Measurements from ENCODE around the gene DUSP22.
"Not testable (repeated sequence)": the region's sequence is repeated elsewhere in the genome, so short reads cannot be mapped to it uniquely, and the experiment has no call there.

The DUSP22 gene

DNA sequence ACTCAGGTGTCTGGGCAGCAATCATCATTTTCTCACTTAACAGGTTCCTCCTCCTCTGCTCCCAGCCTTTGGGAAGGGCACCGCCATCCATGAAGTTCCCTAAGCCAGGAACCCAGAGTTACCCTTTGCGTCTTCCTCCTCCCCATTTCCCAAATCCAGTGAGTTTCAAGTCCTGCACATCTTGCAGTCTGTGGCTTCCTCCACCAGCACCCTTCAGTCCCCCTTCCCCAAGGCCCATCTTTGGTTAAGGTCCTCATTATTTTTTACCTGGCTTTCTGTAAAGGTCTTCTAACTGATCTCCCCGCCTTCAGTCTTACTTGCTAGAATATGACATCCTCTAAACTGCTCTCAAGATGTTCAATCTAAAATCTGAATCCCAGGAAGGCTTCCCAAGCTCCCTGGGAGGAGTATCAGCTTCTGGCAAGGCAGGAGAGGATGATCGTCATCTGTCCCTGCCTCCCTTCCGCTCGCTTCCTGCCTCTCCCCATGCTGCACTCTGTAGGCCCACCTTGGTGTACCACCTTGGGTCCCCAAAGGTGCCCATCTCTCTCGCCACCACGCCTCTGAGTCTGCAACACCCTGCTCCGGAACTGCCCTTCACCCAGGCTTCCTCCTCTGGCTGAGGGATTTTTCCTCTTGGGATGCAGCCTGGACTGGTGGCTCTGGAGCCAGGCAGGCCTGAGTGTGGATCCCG lies 11.4 kb upstream of the DUSP22 start:
- DNase-seq, result no peak

DNA sequence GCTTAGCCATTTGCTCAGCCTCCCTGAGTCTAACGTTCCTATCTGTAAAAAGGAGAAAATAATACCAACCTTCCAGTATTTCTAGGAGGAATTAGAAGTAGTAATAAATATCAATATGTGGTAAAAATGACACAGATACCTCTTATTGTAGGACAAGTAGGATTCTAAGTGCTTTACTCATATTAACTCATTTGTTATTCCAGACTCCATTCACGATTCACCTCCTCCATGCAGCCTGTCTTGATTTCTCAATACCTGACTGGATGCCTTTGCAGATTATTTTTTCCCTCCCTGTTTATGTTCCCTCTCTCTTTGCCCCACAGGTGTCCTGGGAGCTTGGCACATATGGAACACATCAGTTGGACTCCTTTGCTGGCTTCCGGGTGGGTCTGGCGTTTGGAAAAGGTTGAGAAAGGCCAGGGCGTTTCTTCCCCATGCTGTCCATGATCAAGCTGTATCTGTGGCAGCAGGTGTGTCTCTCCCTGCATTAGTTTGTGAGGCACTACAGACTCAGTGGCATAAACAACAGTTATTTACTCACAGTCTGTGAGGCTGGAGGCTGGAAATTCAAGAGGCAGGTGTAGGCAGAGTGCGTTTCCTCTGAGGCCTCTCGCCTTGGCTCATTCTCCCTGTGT lies 10.7 kb upstream of the DUSP22 start:
- no peak for DNase-seq

DNA sequence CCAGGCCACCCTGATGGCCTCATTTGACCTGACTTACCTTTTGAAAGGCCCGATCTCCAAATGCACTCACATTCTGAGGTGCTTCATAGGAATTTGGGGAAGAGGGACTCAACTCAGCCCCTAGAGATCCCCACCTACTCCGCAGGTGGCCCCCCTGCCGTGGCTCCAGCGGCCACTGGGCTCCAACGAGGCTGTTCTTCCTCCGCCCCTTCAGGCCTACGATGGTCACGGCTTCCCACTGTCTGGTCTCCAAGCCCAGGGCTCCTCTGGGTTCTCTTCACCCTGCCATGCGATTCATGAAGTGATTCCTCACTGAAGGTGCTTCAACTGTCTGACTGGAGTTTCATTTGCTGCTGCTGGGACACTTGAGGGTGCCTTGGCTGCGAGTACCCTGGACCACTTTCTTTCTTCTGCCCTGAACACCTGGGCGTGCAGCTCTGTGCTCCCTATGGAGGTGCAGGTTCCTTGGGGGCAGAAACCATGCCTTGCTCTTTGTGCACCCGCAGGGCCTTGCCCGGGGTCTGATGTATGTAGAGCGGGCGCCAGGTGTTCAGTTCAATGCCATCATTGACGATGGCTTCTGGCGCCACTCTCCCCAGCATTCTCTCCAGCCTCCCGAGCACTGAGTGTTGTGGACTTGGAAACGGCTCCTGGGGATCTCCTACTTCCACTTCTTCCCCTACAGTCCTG lies 10.0 kb upstream of the DUSP22 start:
- DNase-seq, result no peak

DNA sequence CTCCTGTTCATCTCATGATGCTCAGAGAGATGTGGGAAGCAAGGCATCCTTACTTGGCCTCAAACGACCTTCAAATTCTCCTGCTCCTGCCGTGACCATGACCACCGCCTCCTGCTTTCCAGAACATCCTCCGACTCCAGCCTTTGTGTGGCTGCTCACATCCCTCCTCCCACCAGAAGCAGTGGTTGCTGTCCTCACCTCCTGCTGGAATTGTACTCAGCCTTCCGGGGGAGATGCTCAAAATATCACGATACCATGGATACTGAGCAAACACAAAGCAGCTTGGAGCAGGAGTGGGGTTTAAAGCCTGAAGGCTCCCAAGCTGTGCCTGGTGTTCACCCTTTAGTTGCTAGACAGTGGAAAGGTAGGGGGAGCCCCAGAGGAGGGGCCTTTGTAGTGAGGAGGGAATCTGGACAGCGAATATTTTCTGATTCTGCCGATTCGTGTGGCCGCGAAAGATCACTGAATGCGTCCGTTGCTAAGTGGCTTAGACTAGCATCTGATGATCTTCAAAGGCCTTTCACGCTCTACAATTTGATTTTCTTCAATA lies 9.3 kb upstream of the DUSP22 start:
- no peak for DNase-seq

DNA sequence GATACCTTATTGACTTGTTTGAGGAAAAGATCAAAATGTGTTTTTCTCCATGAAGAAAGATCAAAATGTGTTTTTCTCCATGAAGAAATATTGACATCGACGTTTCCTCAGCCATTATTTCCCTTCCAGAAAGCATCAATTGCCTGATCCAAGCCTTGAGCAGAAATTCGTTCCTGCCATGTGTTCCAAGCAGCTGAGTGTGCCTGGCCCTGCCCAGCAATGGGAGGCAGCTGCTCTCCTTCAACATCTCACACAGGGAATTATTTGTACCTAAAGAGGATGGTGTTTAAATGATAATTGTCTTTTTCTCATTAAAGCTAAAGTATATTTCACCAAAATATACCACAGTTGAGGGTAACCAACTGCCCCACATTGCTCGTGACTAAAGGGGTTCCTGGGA lies 7.8 kb upstream of the DUSP22 start:
- no peak for DNase-seq

DNA sequence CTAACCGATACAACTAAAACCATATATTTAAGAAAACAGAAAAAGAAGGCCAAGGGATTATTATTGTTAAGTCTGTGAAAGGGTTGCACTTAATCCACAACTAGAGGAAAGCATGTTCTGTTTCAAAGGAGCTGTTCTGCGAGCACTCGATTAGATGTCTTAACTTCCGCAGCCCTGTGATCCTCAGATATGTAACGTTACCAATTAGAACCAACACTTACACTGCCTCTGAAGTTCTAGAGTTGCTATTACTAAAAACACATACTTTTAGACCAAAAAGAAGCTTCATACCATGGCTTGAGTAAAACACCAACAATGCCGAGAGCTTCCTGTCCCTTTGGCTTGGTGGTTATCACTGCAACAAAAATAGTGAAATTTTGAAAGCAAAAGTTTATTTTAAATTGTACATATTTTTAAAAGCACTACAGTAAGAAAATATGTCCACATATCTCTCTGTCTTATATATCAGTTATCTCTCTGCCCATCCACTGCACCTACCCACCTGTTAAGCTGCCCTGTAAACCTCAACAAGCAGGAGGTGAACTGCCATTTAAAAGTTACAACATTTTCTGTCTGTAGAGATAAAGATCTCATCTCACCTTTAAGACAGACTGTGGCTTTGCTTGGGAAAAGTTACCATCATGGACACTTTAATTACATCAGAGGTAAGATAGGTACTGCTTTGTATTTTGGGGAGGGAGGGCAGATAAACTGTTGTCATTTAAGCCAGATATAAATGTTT lies 7.1 kb upstream of the DUSP22 start:
- DNase-seq, result no peak

DNA sequence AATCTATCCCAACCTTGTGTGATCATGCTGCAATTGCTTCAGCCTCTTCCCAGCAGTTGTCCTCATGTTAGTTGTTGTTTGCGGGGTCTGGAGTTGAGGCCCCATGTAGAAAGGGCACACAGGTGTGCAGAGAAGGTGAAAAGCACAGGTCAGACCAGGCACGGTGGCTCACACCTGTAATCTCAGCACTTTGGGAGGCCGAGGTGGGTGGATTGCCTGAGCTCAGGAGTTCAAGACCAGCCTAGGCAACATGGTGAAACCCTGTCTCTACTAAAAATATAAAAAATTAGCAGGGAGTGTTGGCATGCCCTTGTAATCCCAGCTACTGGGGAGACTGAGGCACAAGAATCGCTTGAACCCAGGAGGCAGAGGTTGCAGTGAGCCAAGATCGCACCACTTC lies 6.4 kb upstream of the DUSP22 start:
- DNase-seq, result not testable (repeated sequence)

DNA sequence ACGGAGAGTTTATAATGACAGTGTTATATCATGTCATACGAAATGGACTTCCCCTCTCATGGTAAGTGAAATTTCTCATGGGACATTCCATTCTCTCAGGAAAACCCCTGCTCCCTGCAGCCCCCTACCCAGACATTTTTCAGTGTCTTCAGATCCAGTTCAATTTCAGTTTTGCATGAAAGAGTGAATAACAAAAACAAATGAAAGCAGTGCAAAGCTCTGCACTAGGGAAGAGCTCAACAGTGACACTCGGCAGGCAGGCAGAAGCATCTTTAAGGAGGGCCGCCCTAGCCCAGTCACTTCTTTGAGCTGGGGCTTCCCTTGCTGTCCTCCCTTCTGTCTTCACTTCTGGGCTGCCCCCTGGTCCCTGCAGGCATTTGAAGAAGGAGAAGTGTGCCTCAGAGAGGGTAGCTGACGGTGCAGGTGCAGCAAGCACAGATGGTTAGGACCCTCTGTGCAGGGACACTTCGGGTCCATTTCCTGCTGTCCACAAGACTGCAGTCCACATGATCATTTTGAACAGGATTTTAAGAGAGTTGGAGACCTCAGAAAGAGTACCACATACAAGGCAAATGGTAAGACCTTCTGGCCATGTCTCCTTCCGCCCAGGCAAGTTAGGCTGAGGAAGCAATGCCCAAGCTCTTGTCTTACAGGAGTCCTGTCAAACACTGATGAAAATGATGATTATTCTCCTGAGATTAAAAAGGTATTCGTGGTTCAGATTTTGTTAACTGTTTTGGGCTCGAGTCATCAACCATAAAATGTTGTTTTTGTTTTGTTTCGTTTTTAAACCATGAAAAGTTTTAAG lies 5.4 kb upstream of the DUSP22 start:
- no peak for DNase-seq

DNA sequence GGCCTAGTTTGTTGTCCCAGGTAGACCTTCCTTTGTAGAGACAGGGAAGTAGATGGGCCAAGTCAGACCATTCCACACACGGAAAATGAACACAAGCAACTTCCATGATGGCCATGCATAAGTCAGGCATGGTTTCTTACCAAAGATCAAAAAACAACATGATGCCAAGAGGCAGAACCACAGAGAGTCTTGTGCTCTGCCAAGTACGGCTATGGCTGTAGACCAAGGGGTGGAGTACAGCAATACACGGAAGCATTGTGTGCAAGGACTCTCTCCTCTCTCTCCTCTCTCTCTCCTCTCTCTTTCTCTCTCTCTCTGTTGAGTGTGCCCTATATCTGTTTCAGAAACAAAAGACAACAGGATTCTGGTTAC lies 4.8 kb upstream of the DUSP22 start:
- DNase-seq, result no peak

DNA sequence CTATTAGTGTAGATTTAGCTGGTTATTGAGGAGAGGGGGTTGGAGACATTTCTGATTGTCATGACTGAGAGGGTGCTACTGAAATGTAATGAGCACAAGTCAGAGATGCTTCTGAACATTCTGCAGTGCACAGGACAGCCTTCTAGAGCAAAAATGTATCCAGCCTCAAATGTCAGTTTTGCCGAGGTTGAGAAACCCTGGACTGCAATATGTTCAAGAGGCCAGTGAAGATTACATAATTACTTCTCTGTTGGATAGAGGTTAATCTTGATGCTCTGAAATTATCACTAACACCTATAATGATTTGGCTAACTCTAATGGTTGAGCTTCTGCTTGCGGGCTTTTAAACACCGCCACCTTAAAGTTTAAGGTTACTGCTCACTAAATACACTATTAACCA lies 3.4 kb upstream of the DUSP22 start:
- no peak for DNase-seq

DNA sequence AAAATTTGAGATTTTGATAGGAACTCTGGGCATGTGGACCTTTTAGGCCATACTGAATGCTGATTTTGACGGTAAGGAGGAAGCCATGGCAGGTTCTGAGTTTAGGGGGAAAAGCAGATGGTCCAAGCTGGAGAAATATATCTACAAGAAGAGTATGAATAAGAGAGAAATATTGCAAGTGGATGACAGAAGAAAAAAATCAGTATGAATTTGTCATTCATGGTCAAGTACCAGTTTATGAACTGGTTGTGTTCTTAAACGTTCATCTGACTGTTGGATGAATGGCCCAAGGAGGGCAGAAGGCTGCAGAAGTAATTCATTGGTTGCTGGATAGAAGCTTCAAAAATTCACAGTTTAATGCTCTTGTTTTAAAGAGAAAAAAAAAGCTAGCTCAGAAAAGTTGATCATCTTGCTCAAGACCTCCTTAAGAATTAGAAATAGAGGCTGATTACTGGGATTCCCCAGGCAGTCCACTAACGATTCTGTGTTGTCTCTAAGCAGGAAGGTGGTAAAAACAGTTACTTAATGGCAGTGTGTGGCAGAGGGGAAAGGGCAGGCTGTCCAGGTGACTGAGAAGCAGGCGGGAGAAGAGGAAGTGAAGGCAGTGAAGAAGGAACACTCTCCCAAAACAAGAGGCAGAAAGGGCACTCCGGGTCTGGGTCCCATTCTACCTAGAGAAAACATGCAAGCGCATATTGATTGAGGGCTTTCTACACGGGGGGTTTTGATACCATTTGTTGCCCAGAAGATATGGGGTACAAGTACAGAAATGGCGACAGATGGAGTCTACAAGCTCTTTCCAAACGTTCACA lies 2.0 kb upstream of the DUSP22 start:
- DNase-seq, result no peak

DNA sequence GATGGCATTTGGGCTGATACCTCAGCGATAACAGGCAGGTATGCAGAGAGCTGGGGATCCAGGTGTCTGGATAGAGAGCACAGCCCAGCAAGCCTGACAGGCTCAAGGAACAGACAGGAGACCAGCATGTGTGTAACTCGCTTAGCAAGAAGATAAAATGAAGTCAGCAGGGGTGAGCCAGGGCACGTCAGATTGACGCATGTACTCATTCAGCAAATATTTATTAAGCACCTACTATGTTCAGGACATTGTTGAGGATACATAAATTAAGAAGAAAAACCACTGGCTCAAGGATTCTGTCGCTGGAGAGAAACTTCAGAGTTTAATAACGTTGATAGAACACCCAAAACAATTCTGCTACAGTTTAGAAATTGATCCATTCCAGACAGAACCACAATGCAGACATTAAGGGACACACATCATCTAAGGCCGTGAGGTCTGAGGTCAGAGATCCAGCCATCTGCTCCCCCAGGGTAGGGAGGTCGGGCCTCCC lies 1.0 kb upstream of the DUSP22 start:
- no peak for DNase-seq

DNA sequence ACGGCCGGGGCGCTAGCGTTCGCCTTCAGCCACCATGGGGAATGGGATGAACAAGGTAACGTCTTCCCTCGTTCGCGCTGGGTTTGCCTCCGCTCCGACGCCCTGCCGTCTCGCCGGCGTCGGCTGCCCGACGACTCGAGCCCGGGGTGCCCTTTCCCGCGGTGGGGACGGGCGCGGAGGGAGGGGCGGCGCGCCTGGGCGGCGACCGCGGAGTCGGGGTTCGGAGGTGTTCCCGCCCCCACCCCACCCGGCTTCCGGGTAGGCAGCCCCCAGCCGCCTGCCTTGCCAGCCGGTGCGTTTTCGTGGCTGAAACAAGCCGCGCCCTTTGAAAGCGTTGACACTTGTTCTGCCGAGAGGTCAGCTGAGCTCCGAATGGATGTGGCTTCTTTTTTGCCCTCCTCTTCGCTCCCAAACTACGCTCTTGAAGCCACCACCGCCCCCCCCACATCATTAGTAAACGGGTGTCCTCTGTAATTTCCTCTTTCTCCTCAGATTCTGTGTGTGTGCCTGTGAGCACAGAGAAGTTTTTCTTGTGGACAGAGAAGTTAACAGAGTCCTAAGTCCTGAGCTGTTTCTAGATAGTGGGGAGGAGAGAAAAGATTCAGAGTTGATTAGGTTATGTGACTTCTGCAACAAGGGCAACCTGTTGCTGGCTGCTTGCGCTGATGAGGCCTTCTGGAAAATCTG lies 362 bp downstream of the DUSP22 start:
- no peak for DNase-seq

DNA sequence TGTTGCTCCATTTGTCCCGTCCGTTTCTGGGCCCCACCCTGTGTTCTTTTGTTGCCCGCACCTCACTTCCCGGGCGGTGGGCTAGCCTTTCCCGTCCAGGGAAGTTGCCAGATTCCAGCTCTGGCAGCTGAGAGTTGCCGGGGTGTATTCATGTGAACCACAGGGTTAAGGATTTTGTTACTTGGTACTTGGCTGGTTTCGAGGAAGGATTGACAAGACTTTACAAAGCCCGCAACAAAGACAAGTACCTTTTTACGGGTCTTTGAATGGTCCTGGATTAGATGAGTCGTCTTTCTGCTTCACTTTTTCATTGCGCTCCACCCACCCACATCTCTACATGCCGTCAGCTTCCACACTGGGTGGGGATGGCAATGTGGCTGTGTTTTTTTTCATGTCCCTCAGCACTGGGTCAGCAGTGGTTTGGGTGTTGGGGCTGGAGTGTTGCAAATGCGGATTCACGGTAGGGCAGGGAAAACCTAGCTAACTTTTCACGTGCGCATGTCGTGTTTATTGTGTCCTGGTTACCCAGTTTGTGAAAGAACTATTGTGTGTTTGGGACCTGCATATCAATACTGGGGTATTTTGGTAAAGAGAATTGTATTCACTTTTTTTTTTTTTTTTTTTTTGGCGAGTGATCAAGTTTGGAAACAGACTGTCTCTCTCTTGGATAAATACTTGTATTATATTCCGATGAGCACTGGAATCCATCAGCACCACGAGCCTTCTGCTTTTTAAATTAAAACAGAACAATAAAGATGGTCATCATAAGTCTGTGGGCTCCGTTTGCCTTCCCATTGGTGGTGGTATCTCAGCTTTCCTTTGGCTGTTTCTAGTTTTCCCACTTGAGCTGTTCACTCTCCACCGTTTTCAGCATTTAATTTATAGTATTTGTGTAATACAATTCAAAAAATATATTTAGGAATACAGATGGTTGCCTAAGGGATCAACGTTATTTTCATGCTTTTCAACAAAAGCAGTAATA lies 1.2 kb downstream of the DUSP22 start:
- no peak for DNase-seq

DNA sequence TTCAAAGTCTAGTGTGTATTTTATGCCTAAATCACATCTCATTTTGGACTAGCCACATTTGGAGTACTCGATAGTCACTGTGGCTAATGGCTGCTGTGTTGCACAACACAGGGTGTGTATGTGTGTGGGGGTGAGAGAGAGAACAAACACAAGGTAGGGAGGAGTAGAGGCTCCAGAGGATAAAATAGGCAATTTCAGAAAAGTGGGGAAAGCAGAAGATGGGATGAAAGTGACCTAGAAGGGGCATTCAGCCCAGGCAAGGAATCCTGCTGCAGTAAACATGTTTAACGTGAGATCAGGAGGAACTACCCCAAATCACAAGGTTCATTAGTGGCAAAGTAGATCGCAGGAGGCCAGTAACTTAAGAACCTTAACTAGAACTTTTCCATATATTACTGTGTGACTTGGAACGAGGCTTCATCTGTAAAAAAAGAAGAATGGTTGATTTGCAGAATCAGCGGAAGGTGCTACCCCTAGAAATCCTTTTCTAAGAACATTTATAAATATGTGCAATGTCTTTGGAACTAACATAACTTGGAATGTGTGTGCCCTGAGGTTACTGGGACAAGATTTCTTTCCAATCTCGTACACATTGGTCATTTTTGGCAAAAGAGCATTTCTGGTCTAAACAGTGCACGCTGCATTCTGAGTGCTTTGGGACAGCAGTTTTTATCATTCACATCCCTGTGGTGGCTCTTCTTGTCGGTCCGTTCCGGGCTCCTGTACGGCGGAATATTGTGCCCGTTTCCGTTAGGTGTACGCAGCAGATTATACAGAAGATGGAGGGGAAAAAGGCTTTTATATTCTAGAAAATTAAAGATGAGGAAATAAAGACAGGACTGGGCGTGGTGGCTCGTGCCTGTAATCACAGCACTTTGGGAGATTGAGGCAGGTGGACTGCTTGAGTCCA lies 2.6 kb downstream of the DUSP22 start:
- no peak for DNase-seq

DNA sequence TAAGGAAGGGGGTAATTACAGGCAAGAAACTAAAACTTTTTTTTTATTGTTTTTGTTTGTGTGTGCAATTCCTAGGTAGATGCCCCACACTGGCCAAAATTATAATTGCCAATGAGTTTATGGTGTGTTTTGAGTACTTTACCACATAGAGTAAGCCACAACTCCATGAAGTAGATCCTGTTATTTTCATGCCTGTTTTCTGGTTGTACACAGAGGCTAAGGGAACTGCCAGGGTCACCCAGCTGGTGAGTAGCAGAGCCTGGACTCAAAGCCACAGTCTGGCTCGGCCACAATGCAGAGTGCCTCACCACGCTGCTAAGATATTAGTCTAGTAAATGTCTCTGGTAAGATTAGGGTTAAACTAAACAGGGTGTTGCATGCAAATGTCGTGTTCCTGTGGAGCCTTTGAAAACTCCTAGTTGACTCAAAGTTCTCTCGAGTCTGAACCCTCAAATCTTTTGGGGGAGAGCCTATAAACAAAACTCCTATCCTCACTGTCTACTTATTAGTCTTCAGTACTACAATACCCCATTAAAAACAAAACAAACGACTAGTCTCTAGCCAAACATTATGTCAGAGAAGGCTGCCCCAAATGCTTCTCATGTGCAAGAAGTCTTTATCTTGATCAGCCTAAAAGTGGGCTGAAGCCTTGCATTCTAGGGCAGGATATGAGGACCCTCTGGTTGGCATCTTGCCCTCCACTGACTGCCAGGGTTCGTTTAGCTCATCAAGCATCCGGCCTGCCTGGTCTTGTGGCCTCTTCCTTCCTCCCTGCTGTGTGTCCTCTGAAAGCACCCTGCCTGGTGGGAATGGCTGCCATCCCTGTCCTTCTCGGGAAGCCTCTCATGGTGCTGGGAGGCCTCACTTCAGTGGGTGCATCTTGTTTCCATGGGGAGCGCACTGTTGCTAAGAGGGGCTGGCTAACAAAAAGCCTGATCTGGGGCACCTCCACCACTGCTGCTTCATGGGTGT lies 4.2 kb downstream of the DUSP22 start:
- no peak for DNase-seq

DNA sequence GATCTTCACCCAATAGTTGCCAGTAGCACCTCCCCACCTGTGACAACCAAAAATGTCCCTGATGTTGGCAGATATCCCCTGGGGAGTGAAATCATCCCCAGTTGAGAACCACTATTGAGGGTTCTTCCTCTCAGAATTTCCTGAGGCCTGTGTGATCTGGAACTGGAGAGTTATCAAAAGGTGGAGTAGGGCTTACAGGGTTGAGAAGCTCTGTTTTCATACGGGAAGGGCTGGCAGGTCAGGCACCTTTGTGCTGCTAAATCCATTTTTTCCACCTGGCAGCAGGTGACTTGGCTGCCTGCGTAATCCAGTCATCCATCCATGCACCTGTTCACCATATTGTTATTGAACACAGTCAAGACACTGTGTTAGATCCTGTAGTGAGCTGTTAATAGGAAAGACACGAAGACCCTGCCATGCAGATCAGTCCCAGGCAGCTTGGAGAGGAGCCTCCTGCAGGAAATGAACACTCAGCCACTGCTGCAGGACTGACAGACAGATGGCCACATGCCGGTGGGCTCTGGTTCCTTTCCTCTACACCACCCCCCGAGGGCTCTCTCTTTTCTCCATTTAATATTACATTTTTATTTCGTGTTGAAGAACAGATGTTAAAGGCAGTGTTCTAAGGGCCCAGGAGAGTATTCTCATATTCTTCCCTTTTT lies 5.4 kb downstream of the DUSP22 start:
- no peak for DNase-seq

Data from stimulated activated naive CD4-positive, alpha-beta T cell treated with Interleukin-2 at 50 U/mL for 16 hours (primary cell).